ENCODE results near the gene TTLL4.

The TTLL4 gene

DNA sequence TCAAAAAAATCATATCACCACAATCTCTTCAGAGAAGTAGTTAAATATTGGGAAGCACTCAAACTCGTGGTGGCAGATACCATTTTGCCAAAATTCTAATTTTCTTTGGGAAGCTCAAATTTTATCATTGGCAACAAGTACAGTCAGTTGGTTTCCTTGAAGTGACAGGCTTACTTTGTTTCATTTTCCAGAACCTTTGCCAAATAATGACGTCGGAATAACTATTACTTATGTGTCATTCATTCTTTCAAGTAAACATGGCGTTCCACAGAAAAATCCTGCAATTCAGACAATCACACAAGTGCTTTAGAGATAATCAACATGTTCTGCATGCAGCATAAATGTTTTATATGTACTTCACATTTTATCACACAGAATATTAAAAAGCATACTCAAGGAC lies 5.4 kb downstream of the TTLL4 start:
- DNase-seq: no peak

DNA sequence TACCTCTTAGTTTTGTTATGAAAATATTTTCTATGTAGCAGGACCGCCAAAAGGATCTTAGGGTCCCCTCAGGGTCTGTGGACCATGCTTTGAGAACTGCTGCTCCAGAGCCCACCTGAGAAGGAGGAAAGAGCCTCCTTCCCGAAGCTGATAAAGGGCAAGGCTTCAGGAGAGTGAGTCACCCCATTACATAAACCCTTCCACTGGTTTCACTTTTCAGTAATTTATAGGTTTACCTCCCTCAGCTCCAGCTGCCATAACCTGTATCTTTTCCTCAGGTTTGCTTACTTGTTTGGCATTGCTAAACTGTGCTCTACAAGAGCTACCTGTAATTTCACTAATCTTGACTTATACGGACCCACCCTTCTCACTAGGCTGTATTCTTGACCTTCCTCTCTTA lies 6.6 kb downstream of the TTLL4 start:
- no peak for DNase-seq

- DNase-seq: no peak
Observed at GRCh38 chr2:218718058-218718457, 7.4 kb downstream of the TTLL4 start.

DNA sequence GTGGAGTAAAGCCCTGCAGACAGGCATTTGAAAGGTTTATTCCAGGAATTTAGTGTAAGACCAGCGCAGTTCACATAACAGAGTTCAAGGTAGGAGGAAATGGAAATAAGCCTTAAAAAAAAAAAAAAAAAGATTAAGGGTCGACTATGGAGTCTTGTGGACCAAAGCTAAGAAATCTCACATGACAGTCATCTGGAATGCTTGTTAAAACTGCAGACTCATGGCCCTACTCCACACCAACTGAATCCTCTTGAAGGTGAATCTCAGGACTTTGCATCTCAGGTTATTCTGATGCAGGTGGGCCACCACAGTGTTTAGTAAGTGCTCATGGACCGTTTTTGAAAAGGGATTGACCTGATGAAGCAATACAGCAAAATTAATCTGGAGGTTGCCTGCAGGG lies 8.8 kb downstream of the TTLL4 start:
- no peak for DNase-seq

DNA sequence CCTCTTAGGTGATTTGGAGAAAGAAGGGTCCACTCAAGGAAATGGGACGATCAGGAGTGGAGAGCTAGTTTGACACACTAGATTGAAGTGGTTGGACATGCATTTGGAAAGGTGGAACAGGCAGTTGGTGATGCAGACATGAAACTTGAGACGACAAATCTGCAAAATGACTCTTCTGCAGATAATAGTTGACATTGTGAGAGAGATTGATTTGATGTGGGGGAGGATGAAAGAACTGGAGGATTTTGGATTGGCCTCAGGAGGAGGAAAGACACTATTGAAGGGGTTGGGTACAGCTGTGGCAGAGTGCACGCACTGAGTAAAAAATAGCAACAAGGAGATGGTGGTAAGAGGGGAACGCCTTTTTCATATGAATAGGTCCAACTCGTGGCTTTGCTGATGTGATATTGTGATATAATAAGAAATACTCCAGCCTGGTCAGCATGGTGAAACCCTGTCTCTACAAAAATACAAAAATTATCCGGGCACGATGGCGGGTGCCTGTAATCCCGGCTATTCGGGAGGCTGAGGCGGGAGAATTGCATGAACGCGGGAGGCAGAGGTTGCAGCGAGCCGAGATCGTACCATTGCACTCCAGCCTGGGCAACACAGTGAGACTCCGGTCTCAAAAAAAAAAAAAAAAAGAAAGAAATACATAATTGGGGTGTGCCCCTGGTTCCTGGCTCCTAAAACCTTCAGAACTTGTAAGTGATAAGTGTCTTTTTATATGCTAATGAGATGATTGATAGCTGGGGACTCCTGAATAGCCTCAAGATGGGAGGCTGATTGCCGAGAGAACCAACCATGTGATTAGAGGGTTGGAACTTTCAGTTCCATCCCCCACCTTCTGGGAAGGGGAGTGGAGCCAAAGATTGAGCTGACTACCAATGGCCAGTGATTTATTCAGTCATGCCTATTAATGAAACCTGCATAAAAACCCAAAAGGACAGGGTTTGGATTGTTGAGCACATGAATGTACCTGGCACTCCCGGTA lies 9.7 kb downstream of the TTLL4 start:
- no peak for DNase-seq

DNA sequence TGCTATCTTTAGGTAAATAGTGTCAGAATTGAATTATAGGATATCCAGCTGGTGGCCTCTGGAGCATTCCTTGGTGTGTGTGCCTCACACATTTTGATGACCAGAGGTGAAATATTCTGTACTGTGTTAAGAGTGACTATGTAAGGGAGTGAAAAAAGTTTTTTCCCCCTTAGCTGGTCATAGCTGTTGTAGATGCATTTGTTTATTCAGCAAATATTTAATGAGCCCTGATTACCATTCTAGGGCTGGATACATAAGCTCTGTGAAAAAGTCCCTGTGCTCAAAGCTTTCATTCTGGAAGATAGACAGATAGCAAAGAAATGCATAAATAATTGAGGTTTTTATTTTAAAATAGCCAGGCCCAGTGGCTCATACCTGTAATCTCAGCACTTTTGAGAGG lies 10.9 kb downstream of the TTLL4 start:
- no peak for DNase-seq

DNA sequence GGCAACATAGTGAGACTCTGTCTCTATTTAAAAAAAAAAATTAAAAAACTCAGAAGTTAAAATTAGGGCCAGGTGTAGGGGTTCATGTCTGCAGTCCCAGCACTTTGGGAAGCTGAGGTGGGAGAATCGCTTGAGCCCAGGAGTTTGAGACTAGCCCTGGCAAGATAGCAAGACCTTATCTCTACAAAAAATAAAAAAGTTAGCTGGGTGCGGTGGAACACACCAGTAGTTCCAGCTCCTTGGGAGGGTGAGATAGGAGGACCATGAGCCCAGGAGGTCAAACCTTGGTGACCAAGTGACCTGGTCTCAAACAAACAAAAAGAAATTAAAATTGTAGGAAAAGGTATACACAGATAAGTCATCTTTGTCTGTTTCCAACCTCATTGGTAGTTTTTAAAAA lies 11.3 kb downstream of the TTLL4 start:
- no peak for DNase-seq

GRCh38 chr2:218722419-218722818 lies 11.8 kb downstream of the TTLL4 start:
- no peak for DNase-seq

DNA sequence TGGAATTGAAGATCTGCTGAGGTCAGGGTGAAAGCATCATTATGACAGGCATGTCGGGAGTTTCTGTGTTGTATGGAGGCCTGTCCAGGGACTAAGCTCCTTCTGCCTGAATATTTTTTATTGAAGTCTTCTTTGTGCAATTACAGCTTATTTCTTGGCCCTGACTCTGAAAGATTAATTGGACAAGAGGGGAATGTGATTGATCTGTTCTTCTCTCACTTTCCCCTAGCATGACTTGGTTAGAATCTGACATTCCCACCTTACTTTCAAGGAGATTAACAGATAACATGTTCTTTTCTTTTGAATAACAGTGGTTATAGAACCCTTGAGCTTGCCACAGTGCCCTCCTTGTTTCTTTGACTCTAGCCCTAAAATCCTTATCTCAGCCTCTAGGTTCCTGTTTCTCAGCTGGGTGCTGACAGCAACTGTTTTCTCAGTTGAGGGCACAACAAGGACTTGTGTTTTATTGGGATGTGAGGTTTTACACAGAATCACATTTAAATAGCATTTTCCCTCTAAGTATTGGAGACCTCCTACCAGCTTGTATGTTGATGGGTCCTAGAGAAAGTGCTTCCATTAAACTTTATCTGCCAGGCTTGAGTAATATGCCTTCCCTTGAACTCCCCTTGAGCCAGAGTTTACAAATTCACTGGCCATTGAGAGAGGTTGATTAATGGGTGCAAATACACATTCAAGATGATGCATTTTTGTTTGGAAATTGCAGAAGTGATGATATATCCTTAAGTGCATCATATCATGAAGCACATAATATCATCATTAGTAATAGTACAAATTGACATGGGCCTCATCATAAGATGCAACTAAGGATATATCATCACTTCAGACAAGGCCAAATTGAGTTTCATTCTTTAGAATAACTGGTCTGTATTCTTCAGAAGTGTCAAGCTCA lies 12.5 kb downstream of the TTLL4 start:
- DNase-seq: no peak

DNA sequence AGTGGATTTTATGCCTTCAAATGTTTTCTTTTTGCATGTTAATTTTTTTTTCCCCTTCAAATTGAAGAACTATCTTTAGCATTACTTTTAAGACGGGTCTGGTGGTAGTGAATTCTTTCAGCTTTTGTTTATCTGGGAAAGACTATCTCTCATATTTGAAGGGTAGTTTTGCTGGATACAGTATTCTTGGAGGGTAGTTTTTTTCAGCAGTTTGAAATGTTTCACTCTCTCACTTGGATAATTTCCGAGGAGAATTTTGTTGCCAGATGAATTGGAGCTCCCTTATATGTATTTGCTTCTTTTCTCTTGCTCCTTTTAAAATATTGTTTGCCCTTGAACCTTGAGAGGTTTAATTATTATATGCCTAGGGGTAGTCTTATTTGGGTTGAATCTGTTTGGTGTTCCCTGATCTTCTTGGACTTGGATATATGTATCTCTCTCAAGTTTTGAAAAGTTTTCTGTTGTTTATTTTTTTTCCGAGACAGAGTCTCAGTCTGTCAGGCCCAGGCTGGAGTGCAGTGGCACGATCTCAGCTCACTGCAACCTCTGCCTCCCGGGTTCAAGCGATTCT lies 15.5 kb downstream of the TTLL4 start:
- DNase-seq: no peak

DNA sequence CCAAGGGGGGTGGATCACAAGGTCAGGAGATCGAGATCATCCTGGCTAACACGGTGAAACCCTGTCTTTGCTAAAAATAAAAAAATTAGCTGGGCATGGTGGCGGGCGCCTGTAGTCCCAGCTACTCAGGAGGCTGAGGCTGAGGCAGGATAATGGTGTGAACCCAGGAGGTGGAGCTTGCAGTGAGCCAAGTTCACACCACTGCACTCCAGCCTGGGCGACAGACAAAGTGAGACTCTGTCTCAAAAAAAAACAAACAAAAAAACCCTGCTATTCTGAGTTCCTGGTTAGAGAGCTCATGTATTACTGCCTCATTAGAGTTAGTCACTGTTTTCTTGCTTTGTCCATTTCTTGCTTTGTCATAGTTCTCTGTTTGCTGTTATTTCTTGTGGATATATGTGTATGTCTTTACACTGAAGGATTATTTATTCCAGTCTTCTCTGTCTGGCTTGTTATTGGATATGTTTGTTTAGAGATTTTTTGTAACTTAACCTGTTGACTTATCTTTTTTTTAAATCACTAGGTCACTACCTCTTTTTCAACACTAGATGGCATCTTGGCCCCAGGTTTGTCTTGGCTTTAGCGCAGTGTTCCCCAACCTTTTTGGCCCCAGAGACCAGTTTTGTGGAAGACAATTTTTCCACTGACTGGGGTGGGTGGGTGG lies 17.0 kb downstream of the TTLL4 start:
- DNase-seq: no peak

GRCh38 chr2:218729640-218730039 lies 19.0 kb downstream of the TTLL4 start:
- no peak for DNase-seq

DNA sequence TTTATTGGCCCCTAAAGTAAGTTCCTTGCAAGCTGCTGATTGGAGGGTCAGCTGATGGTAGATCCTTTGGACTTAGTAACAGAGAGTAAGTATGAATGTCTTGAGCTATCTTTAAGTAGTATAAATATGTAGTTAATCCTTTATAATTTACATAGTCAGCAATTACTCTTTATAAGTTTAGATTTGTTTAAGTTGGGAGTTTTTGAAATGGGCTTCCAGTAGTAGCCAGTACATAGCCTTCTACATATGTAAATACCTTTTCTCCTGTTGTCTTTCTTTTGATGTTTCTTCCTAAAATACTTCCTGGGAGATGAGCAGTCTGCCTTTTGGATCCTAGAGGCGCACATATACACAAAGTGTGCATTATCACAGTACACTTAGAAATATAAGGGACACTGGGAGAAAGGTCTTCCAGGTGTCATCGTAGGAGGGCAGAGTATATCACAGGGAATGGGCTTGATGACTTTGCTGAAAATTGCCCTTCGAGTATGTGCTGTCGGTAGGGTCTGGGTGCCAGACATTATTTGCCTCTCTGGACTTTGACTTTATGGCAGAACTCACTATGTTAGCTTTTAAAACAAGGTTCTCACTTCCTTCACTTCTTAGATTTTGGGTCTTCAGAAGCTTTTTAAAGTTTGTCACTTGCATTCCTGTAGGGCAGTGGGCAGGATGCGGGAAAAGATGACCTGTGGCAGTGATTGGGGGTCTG lies 21.6 kb downstream of the TTLL4 start:
- no peak for DNase-seq

- DNase-seq: no peak
Observed at GRCh38 chr2:218732761-218733158, 22.1 kb downstream of the TTLL4 start.

- no peak for DNase-seq
Observed at GRCh38 chr2:218733171-218734021, 22.8 kb downstream of the TTLL4 start.

DNA sequence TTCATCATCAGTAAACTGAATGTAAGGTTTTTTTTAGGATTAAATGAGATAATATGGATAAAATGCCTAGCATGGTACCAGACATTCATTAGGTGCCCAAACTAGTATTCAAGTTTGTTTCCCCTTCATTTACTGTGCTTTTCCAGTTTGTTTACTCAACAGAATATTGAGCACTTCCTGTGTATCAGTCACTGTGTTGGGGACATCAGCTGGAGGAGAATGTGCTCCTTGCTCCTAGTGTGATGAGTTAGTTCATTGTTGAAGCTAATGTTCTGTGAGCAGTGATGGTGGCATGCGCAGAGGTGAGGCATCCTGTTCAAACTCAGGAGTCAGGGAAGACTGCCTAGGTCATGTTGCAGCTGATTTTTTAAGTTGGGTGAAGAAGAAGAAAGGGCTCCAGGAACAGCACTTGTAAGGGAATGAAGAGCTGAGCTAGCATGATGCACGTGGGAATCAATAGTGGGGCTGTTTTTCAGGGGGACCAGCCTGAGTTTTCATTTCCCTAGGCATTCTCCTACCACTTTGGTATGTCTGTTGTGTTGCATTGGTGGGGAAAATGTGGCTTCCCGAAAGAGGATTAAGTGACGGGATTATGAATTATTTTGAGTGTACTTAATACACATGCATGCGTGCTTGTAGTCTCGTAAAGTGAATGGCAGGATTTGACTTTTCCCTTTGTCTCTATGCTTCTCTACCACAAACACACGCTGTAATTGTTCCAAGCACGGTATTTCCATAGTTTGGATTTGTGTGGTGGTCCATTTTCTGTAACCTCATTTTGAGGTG lies 23.7 kb downstream of the TTLL4 start:
- DNase-seq: no peak

- DNase-seq: no peak
Observed at GRCh38 chr2:218736531-218736930, 25.9 kb downstream of the TTLL4 start.

GRCh38 chr2:218743068-218743467 lies 32.4 kb downstream of the TTLL4 start:
- no peak for DNase-seq

DNA sequence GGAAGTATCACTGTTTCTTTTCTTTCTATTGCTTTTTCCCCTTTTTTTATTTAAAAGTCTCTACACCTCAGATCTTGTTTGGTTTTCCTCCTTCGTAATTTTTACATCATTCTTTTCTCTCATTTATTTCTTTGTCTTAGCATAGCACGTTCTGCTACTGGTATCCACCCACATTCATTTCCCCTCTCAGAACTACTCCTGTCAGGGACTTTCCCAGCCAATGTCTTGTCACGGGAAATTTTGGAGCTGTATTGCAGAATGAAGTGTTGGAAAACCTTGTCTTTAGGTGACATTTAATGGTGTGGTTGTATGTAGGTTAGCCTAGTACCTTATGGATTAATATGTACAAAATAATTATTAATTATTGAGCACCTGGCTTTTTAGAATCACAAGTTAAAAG lies 34.0 kb downstream of the TTLL4 start:
- no peak for DNase-seq

DNA sequence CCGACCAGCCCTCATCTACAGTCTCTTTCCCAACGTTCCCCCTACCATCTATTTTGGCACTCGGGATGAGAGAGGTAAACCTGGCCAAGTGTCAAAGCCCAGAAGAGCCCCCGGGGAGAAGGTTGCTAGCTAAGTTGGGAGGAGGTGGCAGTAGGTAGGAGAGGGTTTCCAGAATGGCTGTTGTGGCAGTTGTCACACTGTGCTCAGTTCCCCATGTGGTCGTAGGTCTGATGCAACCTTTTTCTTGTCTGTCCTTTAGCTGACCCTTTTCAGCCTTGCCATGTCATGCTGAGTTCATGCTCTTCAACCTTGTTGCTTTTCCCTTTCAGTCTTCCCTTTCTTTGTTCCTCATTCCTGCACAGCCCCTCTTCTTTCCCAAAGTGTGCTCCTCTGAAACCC lies 34.5 kb downstream of the TTLL4 start:
- no peak for DNase-seq

Data from activated CD8-positive, alpha-beta memory T cell treated with anti-CD3 and anti-CD28 coated beads, Interleukin-2, amount 50 U/mL, for 4 hours (primary cell).